Gastroesophageal sphincter (tissue), 4 donors: Measurements from ENCODE around the gene SLC36A4. TPM values are rescaled to one million over a fixed set of nuclear protein-coding genes. Genes with fewer than 3 reads are reported as not detected.
"Not testable (repeated sequence)": the region's sequence is repeated elsewhere in the genome, so short reads cannot be mapped to it uniquely, and the experiment has no call there.

ENCODE experiments used
- ATAC-seq: fragments of 150-250 bp; one replicate; pipeline ENCODE4 v1.9.1; 2016; ENCODE audit warnings: mild to moderate bottlenecking, moderate library complexity
- H3K27ac ChIP-seq, 4 donors: fragments of 200-600 bp; sonication (generic) in 3 of 4; 1 replicate in 3 of 4; 2 replicates in 1 of 4; pipeline ENCODE4 v1.5.1; 2016 to 2019
- H3K27me3 ChIP-seq: fragments of 200-600 bp; sonication (generic); one replicate; pipeline ENCODE4 v1.5.1; 2019
- H3K36me3 ChIP-seq, 2 donors: fragments of 200-600 bp; sonication (generic); one replicate each; pipeline ENCODE4 v1.5.1; 2019; ENCODE audit warnings: control low read depth in 1 of 2
- H3K4me1 ChIP-seq, 3 donors: fragments of 200-600 bp; sonication (generic); 1 replicate in 2 of 3; 2 replicates in 1 of 3; pipeline ENCODE4 v1.5.1; 2016 to 2019; ENCODE audit warnings: control low read depth in 2 of 3
- H3K4me3 ChIP-seq, 2 donors: fragments of 200-600 bp; sonication (generic); one replicate each; pipeline ENCODE4 v1.5.1; 2019; ENCODE audit warnings: mild to moderate bottlenecking in 1 of 2, moderate library complexity in 1 of 2
- H3K9me3 ChIP-seq, 3 donors: fragments of 200-600 bp; sonication (generic); one replicate each; pipeline ENCODE4 v1.5.1; 2017 to 2019; ENCODE audit warnings: control low read depth in 2 of 3
- CTCF ChIP-seq, 4 experiments: fragments of 200-600 bp in 2 of 4; fragments of 450-650 bp in 2 of 4; sonication (generic) in 1 of 4; IDR thresholded peaks; one replicate each; pipeline ENCODE4 v1.5.1; 2017 to 2019; ENCODE audit warnings: antibody characterized with exemption in 4 of 4, mild to moderate bottlenecking in 2 of 4, moderate library complexity in 2 of 4
- EP300 ChIP-seq: sonication (generic); formaldehyde crosslinking; IDR thresholded peaks from one replicate; pipeline ENCODE4 v1.6.1; 2017; ENCODE audit warnings: antibody characterized with exemption, mild to moderate bottlenecking
- POLR2A ChIP-seq, 2 donors: fragments of 450-650 bp; IDR thresholded peaks; one replicate each; pipeline ENCODE4 v1.6.1; 2017; ENCODE audit warnings: antibody characterized with exemption in 2 of 2, mild to moderate bottlenecking in 2 of 2, moderate library complexity in 1 of 2
- POLR2AphosphoS5 ChIP-seq: sonication (generic); formaldehyde crosslinking; IDR thresholded peaks from one replicate; pipeline ENCODE4 v1.6.1; 2017; ENCODE audit warnings: antibody characterized with exemption
- WGBS, 2 donors: methylation state at CpG; one replicate each; pipeline ENCODE4 v1.1.5; 2018; ENCODE audit warnings: low coverage in 1 of 2; 5-methylcytosine and 5-hydroxymethylcytosine counted together
- total RNA-seq, 4 donors: library from RNA; depleted of rRNA; stranded (reverse); fragments of >200 nt; gene quantifications; one replicate each; pipeline ENCODE4 v1.1.0, GENCODE V29; 2016

SLC36A4 gene
- total RNA-seq, 4 donors from 2014 or later = 10.4 to 21.9 (median 18.9) TPM

- no peak for ATAC-seq
- H3K4me3 ChIP-seq = no peak overlapping the region
- no peak overlapping the region for H3K27ac ChIP-seq
- peaks cover 0 to 21% of the 10 kb centered on the region in 2 donors for H3K36me3 ChIP-seq
- TF ChIP-seq CTCF (IDR thresholded peaks at IDR 0.05) (no peak), POLR2A (IDR thresholded peaks at IDR 0.05) (no peak), POLR2AphosphoS5 (no peak), EP300 (no peak)
- H3K4me1 ChIP-seq = no peaks in the 10 kb centered on the region
- peaks cover 0 to 15% (median 0%) of the 10 kb centered on the region in 3 donors for H3K9me3 ChIP-seq
- no peaks in the 10 kb centered on the region for H3K27me3 ChIP-seq
These were observed 9.1 kb downstream of the SLC36A4 start for GRCh38 chr11:93188726-93189125.

GRCh38 chr11:93187290-93187689, 10.5 kb downstream of the SLC36A4 start:
- H3K36me3 ChIP-seq = peaks cover 0 to 35% of the 10 kb centered on the region in 2 donors
- no peaks in the 10 kb centered on the region for H3K27me3 ChIP-seq
- ATAC-seq = no peak
- H3K9me3 ChIP-seq = peaks cover 0 to 15% (median 0%) of the 10 kb centered on the region in 3 donors
- H3K27ac ChIP-seq = no peak overlapping the region
- H3K4me3 ChIP-seq = no peak overlapping the region
- no peaks in the 10 kb centered on the region for H3K4me1 ChIP-seq
- TF ChIP-seq POLR2A (IDR thresholded peaks at IDR 0.05) = no peak
- TF ChIP-seq POLR2AphosphoS5 = no peak
- no peak for TF ChIP-seq CTCF (IDR thresholded peaks at IDR 0.05)
- TF ChIP-seq EP300 = no peak

DNA sequence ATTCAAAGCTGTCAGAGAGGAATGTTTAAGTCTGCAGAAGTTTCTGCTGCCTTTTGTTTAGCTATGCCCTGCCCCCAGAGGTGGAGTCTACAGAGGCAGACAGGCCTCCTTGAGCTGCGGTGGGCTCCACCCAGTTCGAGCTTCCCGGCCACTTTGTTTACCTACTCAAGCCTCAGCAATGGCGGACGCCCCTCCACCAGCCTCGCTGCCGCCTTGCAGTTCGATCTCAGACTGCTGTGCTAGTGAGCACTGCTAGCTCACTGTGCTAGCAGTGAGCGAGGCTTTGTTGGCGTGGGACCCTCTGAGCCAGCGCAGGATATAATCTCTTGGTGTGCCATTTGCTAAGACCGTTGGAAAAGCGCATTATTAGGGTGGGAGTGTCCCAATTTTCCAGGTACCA, 19.9 kb downstream of the SLC36A4 start:
- WGBS, 2 donors = 100% methylated on average over 2 of the region's 13 CpGs; no CpG with 5 or more reads in 1 of the 2 donors
- not testable (repeated sequence) for ATAC-seq, H3K9me3 ChIP-seq, H3K27me3 ChIP-seq, H3K4me3 ChIP-seq, H3K4me1 ChIP-seq, H3K27ac ChIP-seq
- peaks cover 0 to 38% of the 10 kb centered on the region in 2 donors for H3K36me3 ChIP-seq

DNA sequence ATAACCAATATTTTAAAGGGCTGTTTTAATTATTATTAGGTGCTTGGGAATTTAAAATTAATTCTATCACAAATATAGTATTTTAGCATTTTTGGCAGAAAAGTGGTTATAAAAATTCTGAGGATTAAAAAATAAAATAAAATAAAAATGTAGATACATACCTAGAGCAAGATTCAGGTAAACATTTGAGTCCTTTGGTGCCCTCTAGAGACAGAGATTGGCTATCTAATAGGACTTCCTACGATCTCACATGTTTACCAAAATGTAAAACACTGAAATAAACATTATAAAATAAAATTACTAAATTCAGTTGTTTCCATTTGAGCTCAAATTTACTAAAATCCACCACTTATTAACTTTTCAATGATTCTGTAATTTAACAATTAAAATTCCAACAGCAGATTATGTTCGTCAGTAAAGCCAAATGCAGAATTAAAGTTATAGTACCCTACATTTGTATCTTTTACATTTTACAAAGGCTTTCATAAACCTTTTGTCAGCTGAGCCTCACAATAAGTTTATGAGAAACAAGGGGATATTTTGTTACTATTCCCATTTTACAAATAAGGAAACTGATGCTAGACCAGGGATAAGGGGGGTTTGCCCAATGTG, 27.7 kb downstream of the SLC36A4 start:
- WGBS, 2 donors = 41 to 56% methylated on average over 2 of the region's 2 CpGs
- no peak overlapping the region for H3K27ac ChIP-seq
- no peaks in the 10 kb centered on the region for H3K4me1 ChIP-seq
- H3K4me3 ChIP-seq = no peak overlapping the region
- H3K36me3 ChIP-seq = peaks cover 6 to 30% of the 10 kb centered on the region in 2 donors
- ATAC-seq = no peak
- no peaks in the 10 kb centered on the region for H3K27me3 ChIP-seq
- peak in 1 of 4 experiments; percentile 33 for TF ChIP-seq CTCF (IDR thresholded peaks at IDR 0.05)
- no peak for TF ChIP-seq POLR2A (IDR thresholded peaks at IDR 0.05)
- H3K9me3 ChIP-seq = no peaks in the 10 kb centered on the region

DNA sequence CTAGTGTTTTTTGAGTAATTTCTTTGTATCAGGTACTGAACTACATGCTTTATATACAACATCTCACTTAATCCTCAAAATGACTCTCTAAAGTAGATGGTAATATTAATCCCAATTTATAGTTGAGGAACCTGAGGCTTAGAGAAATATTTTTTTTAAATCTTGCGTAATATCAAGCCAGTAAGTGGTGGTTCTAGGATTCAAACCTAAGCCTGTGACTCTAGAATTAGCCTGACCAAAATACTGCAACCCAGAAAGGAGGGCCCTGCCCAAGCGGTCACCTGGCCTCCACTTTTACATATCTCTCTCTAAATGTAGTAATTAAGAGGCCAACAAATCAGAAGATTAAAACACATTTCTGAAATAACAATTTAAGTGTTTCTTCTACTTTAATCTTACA, 28.6 kb downstream of the SLC36A4 start:
- Histone ChIP-seq H3K4me1 (no peaks in the 10 kb centered on the region), H3K36me3 (peaks cover 6 to 39% of the 10 kb centered on the region in 2 donors), H3K27me3 (no peaks in the 10 kb centered on the region), H3K9me3 (no peaks in the 10 kb centered on the region), H3K27ac (no peak overlapping the region), H3K4me3 (no peak overlapping the region)
- no peak for ATAC-seq
- 95 to 97% methylated on average over 2 of the region's 2 CpGs for WGBS, 2 donors
- TF ChIP-seq POLR2A (IDR thresholded peaks at IDR 0.05) = no peak

DNA sequence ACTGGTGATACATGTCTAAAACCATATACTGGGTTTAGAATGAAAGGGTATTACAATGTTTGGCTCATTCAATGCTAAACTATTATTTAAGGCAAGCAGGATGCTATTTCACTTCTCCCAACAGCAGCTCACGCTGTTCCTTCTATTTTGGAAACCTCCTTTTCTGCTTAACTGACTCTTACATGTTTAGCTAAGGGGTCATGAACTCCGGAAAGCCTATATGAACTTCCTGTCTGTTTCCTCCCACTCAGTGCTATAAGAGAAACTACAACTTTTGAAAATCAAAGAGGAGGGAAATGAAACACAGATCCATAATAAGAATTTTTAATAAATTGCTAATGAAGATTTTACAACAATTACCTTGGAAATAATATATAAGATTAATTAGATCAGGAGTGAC, 30.9 kb downstream of the SLC36A4 start:
- Histone ChIP-seq H3K9me3 (no peaks in the 10 kb centered on the region), H3K4me3 (no peak overlapping the region), H3K27me3 (no peaks in the 10 kb centered on the region), H3K4me1 (no peaks in the 10 kb centered on the region), H3K36me3 (peaks cover 6 to 61% of the 10 kb centered on the region in 2 donors), H3K27ac (no peak overlapping the region)
- 55 to 68% methylated on average over 2 of the region's 2 CpGs for WGBS, 2 donors
- TF ChIP-seq POLR2A (IDR thresholded peaks at IDR 0.05) (no peak), CTCF (IDR thresholded peaks at IDR 0.05) (no peak), EP300 (no peak), POLR2AphosphoS5 (no peak)
- no peak for ATAC-seq
